Measurements from ENCODE around the gene FBXO34.

- no peak for TF ChIP-seq NFIC (IDR thresholded peaks at IDR 0.05)
- no peak for TF ChIP-seq RAD21 (IDR thresholded peaks at IDR 0.05; ENCODE audit: low read depth)
- no peak for TF ChIP-seq MAX (IDR thresholded peaks at IDR 0.05)
- no peak for TF ChIP-seq USF1 (IDR thresholded peaks at IDR 0.05)
- TF ChIP-seq EGR1 (IDR thresholded peaks at IDR 0.05), result no peak
- no peak for TF ChIP-seq ZBTB7A (IDR thresholded peaks at IDR 0.05; ENCODE audit: low read depth)
- no peak for TF ChIP-seq EP300 (IDR thresholded peaks at IDR 0.05; ENCODE audit: borderline replicate concordance)
- no peak for TF ChIP-seq CEBPB (IDR thresholded peaks at IDR 0.05)
- no peak for TF ChIP-seq YY1 (IDR thresholded peaks at IDR 0.05; ENCODE audit: low read depth)
- TF ChIP-seq REST (IDR thresholded peaks at IDR 0.05; ENCODE audit: low read depth), result no peak
Observed at GRCh38 chr14:55324812-55325211, 53.6 kb downstream of the FBXO34 start.

Data from Ishikawa (cell line).